Activated T-cell treated with anti-CD3 and anti-CD28 coated beads for 1 hour (primary cell): ENCODE data around the gene ABCC5.
"Not testable (repeated sequence)": the region's sequence is repeated elsewhere in the genome, so short reads cannot be mapped to it uniquely, and the experiment has no call there.

Experiments used
- DNase-seq: peaks from one replicate; pipeline ENCODE4 v3.0.0-alpha.2; 2020; ENCODE audit warnings: low read depth

Gene ABCC5

DNA sequence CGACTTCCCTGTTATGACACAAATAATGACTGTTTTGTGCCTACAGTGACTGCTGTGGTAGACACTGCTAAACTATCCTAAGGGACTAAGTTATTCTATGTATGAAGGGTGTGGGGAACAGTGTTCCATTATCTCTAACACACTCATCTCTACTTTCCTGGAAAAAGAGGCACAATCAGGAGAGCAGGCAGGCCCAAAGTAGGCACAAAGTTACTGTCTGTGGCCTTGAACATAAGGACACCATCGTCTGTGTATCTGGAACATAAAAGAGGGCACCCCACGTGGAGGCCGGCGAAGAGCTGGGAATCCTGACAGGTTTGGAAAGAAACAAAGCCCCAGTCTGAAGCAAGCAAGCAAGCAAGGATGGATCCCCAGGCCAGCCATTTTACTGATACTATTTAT, 1.5 kb downstream of the ABCC5 start:
- DNase-seq: no peak

DNA sequence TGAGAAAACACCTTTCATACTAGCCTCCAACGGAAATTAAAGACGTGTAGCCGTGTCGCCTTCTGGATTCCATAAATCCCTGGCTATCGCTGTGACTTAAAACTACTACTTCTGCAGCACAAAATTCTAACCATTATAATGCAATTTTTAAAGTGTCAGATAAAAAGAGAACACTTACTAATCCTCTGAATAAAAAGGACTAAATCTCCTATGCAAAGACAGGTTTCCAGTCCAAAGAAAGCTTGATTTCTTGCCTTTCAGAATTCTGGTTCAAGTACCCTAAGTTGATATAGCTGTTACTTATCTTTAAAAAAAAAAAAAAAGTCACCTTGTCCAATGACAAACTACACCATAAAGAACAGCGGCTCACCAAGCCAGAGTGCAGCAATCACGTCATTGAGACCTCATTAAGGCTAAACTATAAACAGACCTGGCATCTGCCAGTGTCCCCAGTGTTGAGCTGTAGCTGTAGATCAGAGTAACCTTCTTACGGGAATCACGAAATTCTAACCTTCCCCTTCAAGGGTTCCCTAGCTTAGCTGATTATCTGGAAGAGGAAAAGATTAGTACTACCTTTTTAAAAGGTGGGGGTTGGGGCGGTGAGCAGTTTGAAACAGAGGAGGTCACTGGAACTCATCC, 2.2 kb downstream of the ABCC5 start:
- DNase-seq: no peak

GRCh38 chr3:184011937-184012889, 5.5 kb downstream of the ABCC5 start:
- DNase-seq: no peak

DNA sequence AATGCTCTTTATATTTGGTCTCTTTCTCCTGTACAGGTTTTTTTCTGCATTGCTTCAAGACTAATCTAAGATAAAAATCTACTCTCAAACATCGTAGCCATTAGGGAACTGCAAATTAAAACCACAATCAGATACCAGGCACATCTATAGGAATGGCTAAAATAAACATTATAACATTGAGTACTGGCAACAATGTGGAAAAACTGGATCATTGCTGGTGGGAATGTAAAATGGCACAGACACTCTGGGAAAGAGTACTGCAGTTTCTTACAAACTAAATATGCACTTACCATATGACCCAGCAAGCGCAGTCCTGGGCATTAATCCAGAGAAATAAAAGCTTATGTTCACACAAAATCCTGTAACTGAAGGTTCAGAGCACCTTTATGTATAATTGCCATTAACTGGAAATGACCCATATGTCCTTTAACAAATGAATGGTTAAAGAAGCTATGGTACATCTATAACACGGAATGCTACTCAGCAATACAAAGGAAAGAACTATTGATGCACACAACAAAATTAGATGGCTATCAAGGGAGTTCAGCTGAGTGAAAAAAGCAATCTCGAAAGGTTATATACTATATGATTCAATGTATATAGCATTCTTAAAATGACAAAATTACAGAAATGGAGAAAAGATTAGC, 6.3 kb downstream of the ABCC5 start:
- no peak for DNase-seq

DNA sequence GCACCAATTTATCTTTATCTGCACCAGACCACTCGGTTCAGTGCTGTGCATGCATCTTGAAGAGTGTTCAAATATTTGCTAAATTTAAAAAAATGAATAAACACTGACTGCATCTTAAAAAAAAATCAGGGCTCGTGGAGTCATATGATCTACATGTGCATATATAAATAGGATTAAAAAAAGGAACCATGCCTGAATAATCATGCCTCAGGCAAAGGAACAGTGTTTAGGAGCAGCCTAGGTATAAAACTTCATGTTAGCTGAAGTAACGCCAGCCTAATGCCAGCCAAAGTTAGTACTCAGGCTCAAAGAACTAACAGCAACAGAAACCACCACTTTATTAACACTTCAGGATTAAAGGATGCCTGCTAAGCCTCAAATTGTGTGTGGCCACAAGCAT, 9.5 kb downstream of the ABCC5 start:
- no peak for DNase-seq

DNA sequence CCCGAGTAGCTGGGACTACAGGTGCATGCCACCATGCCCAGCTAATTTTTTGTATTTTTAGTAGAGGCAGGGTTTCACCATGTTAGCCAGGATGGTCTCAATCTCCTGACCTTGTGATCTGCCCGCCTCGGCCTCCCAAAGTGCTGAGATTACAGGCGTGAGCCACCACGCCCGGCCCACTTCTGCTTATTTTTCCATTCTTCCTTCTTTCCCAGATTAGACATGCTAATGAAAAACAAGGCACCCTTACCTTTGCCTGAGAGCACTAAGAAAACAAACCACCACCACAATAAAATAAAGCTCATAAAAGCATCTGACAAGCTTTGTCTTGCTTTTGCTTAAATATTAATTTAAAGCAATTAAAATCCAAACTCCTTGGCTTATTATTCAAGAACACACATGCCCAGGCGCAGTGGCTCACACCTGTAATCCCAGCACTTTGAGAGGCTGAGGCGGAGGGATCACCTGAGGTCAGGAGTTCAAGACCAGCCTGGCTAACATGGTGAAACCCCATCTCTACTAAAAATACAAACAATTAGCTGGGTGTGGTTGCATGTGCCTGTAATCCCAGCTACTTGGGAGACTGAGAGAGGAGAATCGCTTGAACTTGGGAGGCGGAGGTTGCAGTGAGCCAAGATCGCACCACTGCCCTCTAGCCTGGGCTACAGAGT, 10.4 kb downstream of the ABCC5 start:
- not testable (repeated sequence) for DNase-seq

DNA sequence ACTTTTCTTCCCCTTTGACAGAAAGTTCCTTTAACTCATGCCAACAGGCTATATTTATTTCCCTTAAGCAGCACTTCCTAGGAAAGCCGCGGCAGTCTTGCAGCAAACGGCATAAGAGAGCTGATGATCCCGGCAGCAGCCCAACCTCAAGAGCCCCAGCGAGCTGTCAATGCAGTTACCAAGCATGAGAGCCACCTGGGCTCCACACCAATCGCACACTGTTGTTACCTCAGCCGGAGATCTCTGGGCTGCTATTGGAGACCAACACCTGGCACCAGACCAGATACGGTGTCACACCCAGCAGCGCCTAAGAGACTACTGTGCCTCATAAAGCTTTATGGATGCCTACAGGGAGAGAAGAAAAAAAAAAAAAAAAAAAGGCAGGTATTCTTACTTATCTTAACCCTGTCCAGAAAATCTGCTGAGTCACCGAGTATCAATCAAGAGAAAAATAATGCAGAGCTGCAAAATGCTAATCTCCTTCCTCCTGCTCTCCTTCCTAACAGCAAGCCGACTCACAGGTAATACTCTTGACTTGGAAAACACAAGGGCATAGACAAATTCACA, 11.7 kb downstream of the ABCC5 start:
- no peak for DNase-seq

- DNase-seq: no peak
These were observed 13.2 kb downstream of the ABCC5 start for GRCh38 chr3:184004476-184004875.

DNA sequence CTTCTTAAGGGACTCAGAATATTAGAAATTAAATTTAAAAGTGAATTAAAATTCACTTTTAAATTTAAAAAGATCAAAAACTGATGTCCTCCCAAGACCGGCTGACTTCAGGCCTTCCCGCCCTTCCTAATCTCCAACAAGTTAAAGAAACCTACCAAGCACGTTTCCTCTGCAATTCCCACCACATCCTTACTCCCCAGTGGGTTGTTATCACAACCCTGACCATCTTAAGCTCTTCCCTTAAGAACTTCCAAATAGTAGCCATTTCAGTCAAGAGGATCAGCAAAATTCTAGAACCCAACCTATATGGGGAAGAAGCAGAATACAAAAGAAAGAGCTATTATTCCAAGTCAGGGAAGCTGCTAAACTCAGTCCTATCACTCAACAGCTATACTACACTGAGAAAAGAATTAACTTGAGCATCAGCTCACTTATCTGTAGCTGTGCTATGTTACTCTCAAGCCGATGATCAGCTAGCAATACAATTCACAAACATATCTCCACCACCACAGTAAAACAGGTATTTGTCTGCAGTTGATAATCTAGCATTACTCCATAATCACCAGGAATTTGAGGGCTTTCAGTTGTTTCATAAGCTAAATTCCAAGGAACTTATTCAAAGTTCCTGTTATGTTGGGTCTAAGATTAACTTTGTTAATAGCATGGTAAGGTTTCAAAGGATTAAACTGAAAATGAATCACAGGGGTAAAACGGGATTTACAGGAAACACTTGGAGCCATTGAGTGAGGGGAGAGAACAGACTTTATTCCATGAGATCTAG, 14.3 kb downstream of the ABCC5 start:
- no peak for DNase-seq

DNA sequence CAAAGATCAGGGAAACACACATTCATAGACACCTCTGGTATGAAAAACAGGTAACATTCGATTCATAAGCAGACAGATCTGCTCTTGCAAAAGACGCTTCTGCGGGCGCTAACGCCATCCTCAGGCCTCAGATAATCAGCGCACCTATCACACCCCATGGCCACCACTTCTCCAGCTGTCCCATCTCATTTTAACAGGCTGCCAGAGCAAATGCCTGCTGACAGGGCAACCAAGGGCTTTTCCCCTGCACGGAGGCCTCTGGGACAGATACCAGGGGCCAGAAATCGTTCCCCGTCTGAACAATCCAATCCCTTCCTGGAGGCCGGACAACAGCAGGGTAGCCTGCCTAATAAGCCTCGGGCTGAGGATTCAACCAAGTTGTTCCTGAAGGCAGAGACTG, 15.2 kb downstream of the ABCC5 start:
- DNase-seq: no peak

DNA sequence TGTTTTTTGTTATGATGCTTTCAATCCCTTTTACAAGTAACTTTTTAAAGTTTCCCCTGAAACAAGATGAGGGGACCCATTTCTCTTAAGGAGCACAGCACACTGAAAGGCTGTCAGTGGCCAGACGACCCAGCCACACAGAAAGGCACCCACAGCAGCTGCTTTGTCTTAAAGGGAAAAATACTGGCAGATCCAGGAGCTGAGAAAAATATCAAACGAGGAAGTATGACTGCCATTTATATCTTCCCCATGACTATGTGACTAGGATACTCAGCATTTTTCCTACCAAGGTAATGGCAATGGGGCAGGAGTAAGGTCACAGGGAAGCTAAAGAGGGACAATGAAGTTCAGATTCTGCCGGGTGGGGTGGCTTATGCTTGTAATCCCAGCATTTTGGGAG, 15.9 kb downstream of the ABCC5 start:
- no peak for DNase-seq

DNA sequence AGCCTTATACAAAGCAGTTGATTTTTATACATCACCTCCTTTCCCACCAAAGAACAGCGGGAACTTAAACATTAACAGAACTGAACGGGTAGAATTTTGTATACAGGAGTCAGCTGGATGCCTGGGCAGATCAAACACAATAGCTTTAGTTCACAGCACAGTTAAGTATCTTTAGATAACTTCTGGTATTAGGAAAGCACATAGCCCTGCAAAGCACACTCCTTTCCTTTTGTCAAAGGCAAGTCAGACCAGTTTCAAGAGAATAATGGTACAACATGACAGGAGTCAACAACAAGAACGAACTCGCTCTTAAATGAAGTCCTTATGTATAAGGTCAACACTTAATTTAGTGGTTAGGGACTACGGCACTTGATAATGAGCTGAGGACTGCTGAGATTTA, 26.3 kb downstream of the ABCC5 start:
- DNase-seq: no peak

- DNase-seq: no peak
These were observed 29.4 kb downstream of the ABCC5 start for GRCh38 chr3:183988216-183988790.

GRCh38 chr3:183987000-183987600, 30.6 kb downstream of the ABCC5 start:
- DNase-seq: no peak

DNA sequence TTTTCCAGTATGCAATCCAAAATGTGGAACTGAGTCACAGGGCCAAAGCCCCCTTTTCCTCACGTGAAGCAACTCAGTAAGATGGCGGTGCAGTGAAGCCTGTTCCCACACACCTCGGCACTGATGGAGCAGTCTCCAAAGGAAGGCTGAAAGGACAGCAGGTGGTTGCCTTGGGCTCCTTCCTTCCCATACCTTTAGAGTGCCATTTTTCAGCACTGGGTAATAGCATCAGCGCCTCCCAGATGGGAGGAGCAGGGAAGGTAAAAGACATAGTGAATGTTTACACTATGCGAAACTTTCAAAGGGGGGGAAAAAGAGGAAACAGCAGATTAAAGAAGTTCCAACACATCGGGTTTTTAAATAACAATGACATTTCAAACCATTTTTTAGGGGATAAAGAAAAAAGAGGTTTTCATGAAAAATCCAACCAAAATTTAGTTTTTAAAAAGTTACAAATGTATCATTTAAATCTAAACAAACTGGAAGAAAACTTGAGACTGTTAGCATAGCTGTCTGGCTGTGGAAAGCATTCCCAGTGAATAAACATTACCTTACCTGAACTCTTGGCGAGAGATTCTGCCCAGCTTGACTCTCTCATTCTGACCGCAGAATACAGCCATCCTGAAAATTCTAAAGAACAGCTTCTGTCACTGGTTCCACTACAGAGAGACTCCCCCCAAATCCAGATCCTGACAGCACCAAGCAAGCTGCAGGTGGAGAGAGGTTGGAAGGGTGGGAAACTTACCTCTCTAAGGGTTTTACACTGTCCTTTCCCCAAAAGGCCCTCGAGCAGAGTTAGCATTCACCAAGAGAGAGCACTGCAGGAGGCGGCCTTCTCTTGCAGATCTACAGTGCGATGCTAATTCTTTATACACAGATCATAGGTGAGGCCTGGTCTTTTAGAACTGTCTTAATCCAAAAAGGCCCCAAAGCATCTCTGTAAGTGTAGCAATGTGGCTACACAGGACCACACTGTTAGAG, 32.6 kb downstream of the ABCC5 start:
- no peak for DNase-seq

GRCh38 chr3:183984127-183984740, 33.5 kb downstream of the ABCC5 start:
- no peak for DNase-seq

DNA sequence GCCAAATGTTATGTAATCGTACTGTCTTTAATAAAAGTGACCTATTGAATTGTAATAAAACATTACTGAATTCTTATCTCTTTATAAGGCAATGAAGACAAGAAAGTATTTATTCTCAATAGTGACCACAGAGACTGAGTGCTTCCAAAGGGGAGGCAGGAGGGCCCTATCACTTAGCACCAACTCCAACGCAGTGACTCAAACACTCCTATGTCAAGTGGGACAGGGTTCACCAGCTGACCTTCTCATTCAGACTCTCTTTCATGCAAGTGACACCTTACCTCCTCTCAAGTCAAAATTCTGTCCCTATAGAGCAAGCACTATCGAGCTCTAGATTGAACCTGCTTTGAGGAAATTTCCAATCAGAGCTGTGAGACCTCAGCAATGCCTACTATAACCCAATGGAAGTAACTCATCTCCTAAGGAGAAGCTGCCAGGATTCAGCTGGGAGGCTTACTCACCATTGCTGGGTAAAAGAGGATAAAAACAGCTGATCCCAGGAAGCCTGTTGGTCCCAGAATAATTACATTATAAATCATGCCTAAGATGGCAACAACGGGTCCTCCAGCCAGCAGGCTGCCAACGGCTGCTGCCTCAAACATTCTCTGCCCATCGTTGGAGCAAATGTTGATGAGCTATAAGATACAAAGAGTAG, 35.6 kb downstream of the ABCC5 start:
- no peak for DNase-seq

- DNase-seq: no peak
These were observed 37.3 kb downstream of the ABCC5 start for GRCh38 chr3:183980403-183980802.
